GM19372 (cell line): ENCODE data around the gene PHKB.
"Not testable (repeated sequence)": the region's sequence is repeated elsewhere in the genome, so short reads cannot be mapped to it uniquely, and the experiment has no call there.

Source experiments
- ATAC-seq: cut with Tn5 transposase; IDR thresholded peaks from one replicate; pipeline ENCODE4 v1.9.1; 2021; ENCODE audit warnings: mild to moderate bottlenecking, low read depth, moderate library complexity; ENCODE audit not compliant: unreplicated experiment

PHKB gene

DNA sequence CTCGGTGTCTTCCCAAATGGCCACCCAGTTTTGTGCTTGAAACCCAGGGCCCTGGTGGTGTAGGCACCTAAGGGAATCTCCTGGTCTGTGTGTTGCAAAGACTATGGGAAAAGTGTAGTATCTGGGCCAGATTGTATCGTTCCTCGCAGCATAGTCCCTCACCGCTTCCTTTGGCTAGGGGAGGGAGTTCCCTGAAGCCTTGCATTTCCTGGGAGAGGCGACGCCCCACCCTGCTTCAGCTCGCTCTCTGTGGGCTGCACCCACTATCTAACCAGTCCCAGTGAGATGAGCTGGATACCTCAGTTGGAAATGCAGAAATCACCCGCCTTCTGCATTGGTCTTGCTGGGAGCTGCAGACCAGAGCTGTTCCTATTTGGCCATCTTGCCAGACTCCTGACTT is 93.5 kb downstream of the PHKB start:
- not testable (repeated sequence) for ATAC-seq

- no peak for ATAC-seq
These were observed 100.2 kb downstream of the PHKB start for GRCh38 chr16:47561286-47561685.

- no peak for ATAC-seq
These were observed 101.2 kb downstream of the PHKB start for GRCh38 chr16:47562366-47562765.

DNA sequence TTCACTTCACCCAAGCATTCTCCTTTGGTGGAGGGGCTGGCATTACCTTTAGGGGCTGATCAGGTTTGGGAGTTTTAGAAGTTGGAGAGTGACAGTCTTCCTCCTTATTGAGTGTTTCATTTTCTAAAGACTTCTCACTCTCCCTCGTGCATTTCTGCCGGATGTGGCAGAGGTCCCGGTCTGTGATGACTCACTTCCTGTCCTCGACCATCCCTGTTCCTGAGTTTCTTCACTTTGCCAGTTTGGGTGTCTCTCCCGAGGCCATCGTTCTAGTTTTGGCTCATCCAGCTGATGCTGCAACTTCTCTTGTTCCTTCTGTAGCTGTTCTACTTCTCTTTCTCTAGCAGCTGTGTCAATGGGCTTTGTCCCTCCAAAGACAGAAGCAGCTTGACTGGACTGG is 104.3 kb downstream of the PHKB start:
- no peak for ATAC-seq

DNA sequence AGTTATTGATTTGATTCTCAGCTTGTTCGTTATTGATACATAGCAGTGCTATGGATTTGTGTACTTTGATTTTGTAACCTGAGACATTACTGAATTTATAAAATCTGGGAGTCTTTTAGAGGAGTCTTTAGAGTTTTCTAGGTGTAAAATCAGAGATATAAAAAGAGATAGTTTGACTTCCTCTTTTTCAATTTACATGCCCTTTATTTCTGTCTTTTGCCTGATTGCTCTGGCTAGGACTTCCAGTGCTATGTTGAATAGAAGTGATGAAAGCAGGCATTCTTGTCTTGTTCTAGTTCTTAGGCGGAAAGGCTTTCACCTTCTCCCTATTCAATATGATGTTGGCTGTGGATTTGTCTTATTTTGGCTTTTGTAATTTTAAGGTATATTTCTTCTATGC is 106.2 kb downstream of the PHKB start:
- ATAC-seq: no peak

DNA sequence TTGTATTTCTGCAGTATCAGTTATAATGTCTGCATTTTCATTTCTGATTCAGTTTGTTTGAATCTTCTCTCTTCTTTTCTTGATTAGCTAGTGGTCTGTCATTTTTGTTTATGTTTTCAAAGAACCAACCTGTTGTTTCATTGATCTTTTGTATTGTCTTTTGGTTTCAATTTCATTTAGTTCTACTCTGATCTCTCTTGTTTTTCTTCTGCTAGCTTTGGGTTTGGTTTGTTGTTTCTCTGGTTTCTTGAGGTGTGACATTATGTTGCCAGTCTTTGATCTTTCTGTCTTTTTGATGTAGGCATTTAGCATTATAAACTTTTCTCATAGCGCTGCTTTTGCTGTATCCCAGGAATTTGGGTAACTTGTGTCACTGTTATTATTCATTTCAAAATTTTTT is 107.2 kb downstream of the PHKB start:
- ATAC-seq: no peak

- ATAC-seq: no peak
These were observed 109.9 kb downstream of the PHKB start for GRCh38 chr16:47571049-47571448.

DNA sequence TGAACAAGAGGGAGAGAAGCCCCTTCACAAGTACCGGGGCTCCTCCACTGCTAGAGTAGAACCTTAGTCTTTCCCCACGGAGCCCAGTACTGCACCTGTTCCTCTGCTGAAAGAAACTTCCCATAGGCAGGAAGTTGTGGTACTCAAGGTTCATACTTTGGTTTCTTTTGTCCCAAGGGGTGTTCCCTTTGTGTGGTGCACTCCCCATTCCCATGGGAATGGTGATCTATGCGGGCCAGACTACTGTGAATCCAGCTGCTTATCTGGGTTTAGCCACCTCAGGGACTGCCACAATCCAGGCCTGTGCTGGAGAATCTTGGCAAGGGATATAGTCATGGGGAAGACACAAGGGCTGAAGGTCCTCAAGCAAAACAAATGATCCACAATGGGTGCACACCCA is 110.6 kb downstream of the PHKB start:
- ATAC-seq: no peak

GRCh38 chr16:47574091-47575054 is 113.2 kb downstream of the PHKB start:
- no peak for ATAC-seq

GRCh38 chr16:47577029-47577428 is 115.9 kb downstream of the PHKB start:
- no peak for ATAC-seq

DNA sequence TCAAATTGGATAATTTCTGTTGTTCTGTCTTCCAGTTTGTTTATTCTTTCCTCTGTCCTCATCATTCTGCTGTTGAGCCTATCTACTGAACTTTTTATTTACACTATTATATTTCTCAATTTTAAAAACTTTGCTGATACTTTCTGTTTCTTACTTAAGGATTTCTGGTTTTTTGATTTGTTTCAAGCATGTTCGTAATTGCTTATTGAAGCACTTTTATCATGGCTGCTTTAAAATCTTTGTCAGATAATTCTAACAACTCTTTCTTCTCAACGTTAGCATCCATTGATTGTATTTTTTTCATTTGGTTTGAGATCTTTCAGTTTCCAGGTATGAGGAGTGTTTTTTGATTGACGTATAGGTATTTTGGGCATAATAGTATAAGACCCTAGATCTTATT is 116.9 kb downstream of the PHKB start:
- no peak for ATAC-seq

DNA sequence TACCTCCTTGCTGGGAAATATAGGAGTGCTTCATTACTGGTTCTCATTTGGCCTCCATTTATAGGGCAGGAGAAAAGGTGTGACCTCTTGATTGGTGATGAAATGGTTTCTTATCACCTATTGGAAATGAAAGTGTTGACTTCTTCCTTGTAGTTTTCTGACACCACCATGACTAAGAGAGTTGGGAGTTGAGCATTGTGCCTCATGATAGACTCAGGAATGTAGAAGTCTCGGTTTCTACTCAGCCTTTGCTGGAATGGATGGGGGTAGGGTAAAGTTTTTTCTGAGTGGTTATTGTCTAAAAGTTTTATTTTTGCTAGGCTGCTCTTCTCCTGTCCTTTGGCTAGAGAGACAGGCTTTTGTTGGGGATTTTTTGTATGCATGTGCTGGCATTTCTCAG is 117.4 kb downstream of the PHKB start:
- ATAC-seq: no peak

DNA sequence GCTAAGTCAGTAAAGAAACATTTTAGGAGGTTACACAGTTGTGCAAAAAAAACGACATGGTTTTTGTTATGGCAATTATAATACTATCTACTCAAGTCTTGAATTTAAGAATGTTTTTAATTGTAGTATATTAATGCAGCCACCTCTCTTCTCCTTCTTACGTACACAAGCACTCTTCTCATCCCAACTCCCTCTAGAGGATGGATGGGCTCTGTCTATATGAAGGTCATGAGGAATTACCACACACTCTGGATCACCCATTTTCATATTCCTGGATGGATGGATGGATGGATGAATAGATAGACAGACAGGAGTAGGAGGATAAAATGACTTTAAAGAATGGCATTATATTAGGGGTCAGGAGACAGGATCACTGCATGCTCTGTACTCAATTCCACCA is 120.0 kb downstream of the PHKB start:
- ATAC-seq: no peak

DNA sequence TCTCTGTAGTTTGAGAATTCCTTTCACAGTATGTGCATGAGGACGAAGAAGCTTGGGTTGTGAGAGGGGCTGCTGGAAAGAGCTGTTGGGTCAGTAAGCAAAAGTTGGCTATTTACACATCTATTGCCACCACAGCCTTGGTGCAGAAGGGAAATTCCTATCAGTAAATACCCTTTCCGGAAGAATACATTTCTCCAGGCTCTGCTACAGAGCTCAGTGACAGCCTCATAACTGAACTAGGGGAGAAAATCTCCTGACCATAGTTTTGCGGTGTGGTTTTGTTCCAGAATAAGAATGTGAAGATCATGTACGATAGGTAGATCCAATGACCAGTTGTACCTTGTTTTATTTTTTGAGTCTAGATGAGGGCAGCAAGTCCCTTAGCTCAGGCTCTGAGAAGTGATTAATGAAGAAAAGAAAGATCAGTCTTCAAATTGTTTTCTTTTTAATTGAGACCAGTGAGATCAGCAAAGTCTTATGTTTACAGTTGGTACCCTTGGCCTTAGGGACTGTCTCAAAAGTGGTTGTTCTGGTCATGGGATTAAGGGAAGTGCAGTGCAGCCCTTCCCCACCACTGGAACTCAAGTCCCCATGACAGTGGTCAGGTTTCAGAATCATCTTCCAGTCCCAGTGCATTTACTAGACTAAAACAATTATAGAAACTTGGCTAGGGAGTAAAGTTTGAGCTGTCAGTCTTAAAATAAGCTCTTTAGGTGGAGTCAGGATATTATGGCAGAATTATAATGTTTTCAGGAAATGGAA is 123.5 kb downstream of the PHKB start:
- no peak for ATAC-seq

GRCh38 chr16:47586121-47586520 is 125.0 kb downstream of the PHKB start:
- ATAC-seq: no peak

- ATAC-seq: no peak
These were observed 129.3 kb downstream of the PHKB start for GRCh38 chr16:47590472-47590871.

- no peak for ATAC-seq
These were observed 131.1 kb downstream of the PHKB start for GRCh38 chr16:47592232-47592631.

GRCh38 chr16:47599512-47599911 is 138.4 kb downstream of the PHKB start:
- peak; percentile 59 for ATAC-seq

DNA sequence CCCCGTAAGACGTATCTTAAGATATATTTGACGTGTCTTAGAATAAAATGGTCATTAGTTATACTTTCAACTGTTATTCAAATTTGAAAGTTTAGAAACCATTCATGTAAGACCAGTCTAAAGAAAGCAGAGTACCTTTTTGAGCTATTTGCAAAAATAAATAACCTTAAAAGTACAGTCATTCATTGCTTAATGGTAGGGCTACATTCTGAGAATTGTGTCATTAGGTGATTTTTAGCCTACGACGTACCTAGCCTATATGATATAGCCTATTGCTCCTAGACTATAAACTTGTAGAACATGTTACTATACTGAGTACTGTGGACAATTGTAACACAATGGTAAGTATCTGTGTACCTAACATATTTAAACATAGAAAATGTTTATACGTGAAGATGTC is 139.2 kb downstream of the PHKB start:
- no peak for ATAC-seq

- ATAC-seq: no peak
These were observed 143.2 kb downstream of the PHKB start for GRCh38 chr16:47604306-47604705.

- ATAC-seq: no peak
These were observed 149.9 kb downstream of the PHKB start for GRCh38 chr16:47611042-47611441.
